Right ventricle myocardium superior (tissue), 1 donor: ENCODE measurements around the gene NFX1. TPM values are rescaled to one million over a fixed set of nuclear protein-coding genes. Genes with fewer than 3 reads are reported as not detected.
A peak's percentile ranks its signal among the peaks of the same experiment; 100 is the strongest.

Experiments used
- ATAC-seq: fragments of 200-7000 bp; cut with Tn5 transposase; one replicate; pipeline ENCODE4 v1.9.1; 2020; ENCODE audit warnings: mild to moderate bottlenecking; ENCODE audit not compliant: poor library complexity
- DNase-seq: peaks from one replicate; pipeline ENCODE4 v3.0.0-alpha.2; 2020
- intact Hi-C: fragments of 100-400 bp; cut with DNase I; formaldehyde crosslinking; loops from one replicate; pipeline ENCODE4 v1.11.2; 2022
- long read RNA-seq: library from polyadenylated mRNA; unstranded; transcript quantifications from one replicate; pipeline ENCODE4 v2.0.0, GENCODE V29; 2021
- total RNA-seq: library from RNA; stranded (reverse); fragmentation: NEBNext Ultra II Directional; extraction: Animal tissue kit (Norgen Biotek cat#: 25700); gene quantifications from one replicate; pipeline ENCODE4 v1.2.1, GENCODE V29; 2021
- donor health status: DM: no; HTN: yes; CAD: no; lungs with severe emphysema.

Gene NFX1
- total RNA-seq: 26.2 TPM
- long read RNA-seq, full-length matches to known transcripts: 33 of 74 reads
- long read RNA-seq, partial matches to known transcripts: 15 of 74 reads
- long read RNA-seq, other reads (novel, unspliced or antisense): 26 of 74 reads

- ATAC-seq: peak; percentile 94
- intact Hi-C loops: no loop called here
- peak; percentile 99 for DNase-seq
These were observed at the start of gene NFX1 for GRCh38 chr9:33290247-33291030. Gene NFX1 (plus strand): TSS chr9:33290516. CDS start chr9:33290573, 57 bp downstream.

- ATAC-seq (no peak), DNase-seq (no peak)
- intact Hi-C loops: no loop called here
These were observed 49.0 kb upstream of the NFX1 start for GRCh38 chr9:33241298-33241697.

- ATAC-seq: no peak
- no peak for DNase-seq
- intact Hi-C loops: no loop called here
These were observed 47.6 kb upstream of the NFX1 start for GRCh38 chr9:33242609-33243134.

GRCh38 chr9:33244137-33244784 lies 46.1 kb upstream of the NFX1 start:
- intact Hi-C loops: no loop called here
- DNase-seq: no peak
- no peak for ATAC-seq

- ATAC-seq (no peak), DNase-seq (no peak)
- intact Hi-C loops: no loop called here
These were observed 45.0 kb upstream of the NFX1 start for GRCh38 chr9:33245341-33245740.

GRCh38 chr9:33246269-33246860 lies 44.0 kb upstream of the NFX1 start:
- ATAC-seq (no peak), DNase-seq (no peak)
- intact Hi-C loops: no loop called here

- ATAC-seq: no peak
- DNase-seq: no peak
- intact Hi-C loops: no loop called here
These were observed 41.7 kb upstream of the NFX1 start for GRCh38 chr9:33248606-33249005.

GRCh38 chr9:33249087-33249658 lies 41.1 kb upstream of the NFX1 start:
- intact Hi-C loops: no loop called here
- ATAC-seq: no peak
- DNase-seq: no peak

- intact Hi-C loops: no loop called here
- ATAC-seq (no peak), DNase-seq (no peak)
These were observed 40.3 kb upstream of the NFX1 start for GRCh38 chr9:33249983-33250382.

- no peak for DNase-seq
- ATAC-seq: no peak
- intact Hi-C loops: no loop called here
These were observed 39.8 kb upstream of the NFX1 start for GRCh38 chr9:33250458-33250995.

GRCh38 chr9:33254211-33254610 lies 36.1 kb upstream of the NFX1 start:
- intact Hi-C loops: no loop called here
- DNase-seq: no peak
- no peak for ATAC-seq

GRCh38 chr9:33255014-33255413 lies 35.3 kb upstream of the NFX1 start:
- DNase-seq (no peak), ATAC-seq (no peak)
- intact Hi-C loops: no loop called here

- DNase-seq: no peak
- no peak for ATAC-seq
- intact Hi-C loops: no loop called here
These were observed 34.8 kb upstream of the NFX1 start for GRCh38 chr9:33255471-33255870.

GRCh38 chr9:33256236-33256635 lies 34.1 kb upstream of the NFX1 start:
- ATAC-seq (no peak), DNase-seq (no peak)
- intact Hi-C loops: no loop called here

- DNase-seq (no peak), ATAC-seq (no peak)
- intact Hi-C loops: no loop called here
These were observed 33.0 kb upstream of the NFX1 start for GRCh38 chr9:33257276-33257675.

GRCh38 chr9:33260372-33260771 lies 29.9 kb upstream of the NFX1 start:
- ATAC-seq: no peak
- intact Hi-C loops: no loop called here

GRCh38 chr9:33263131-33264002 lies 26.9 kb upstream of the NFX1 start:
- DNase-seq (no peak), ATAC-seq (peak; percentile 9)
- intact Hi-C loops: no loop called here

More at GRCh38 chr9:33260372-33260771, 29.9 kb upstream of the NFX1 start:
- DNase-seq: no peak

GRCh38 chr9:33264003-33264472 lies 26.3 kb upstream of the NFX1 start:
- intact Hi-C loops: no loop called here
- DNase-seq: peak; percentile 75
- ATAC-seq: peak; percentile 32
